ENCODE results near the gene VEGFA. TPM values are rescaled to one million over a fixed set of nuclear protein-coding genes. Genes with fewer than 3 reads are reported as not detected.

The VEGFA gene
- total and polyA plus RNA-seq, 2 of the 8 experiments (the other 6 are each of a cell fraction or from before 2014, with no cell fraction given) = 42.2 to 58.5 TPM

- ChIA-PET POLR2A (ENCODE audit: partially characterized antibody) (interaction anchor here (0.9 to 1.4 kb wide), 2 partner anchors 38 to 49 kb away, joined by 3 read pairs; no protein-coding TSS in a partner anchor), CTCF (ENCODE audit: partially characterized antibody) (interaction anchor here (0.8 to 4.8 kb wide), 11 partner anchors 8 to 242 kb away, joined by 3 to 28 read pairs (median 4); no protein-coding TSS in a partner anchor)
- H2AK5ac ChIP-seq (ENCODE audit: low read depth, low read length) = no peak overlapping the region
- no peak overlapping the region for H2BK15ac ChIP-seq (ENCODE audit: low read length)
- no peak overlapping the region for H4K8ac ChIP-seq (ENCODE audit: extremely low read depth, insufficient read depth, low read length)
- no peak overlapping the region for H3K23ac ChIP-seq (ENCODE audit: insufficient read length)
- H3K9me3 ChIP-seq (ENCODE audit: insufficient read depth in 2 of 2, low read depth in 1 of 2, low read length in 1 of 2) = no peaks in the 10 kb centered on the region
- H3K4me3 ChIP-seq (ENCODE audit: extremely low read depth in 1 of 4, insufficient read depth in 2 of 4, low read depth in 3 of 4, low read length in 4 of 4) = no peak overlapping the region
- H4K5ac ChIP-seq (ENCODE audit: insufficient read length, low read depth, low read length) = no peak overlapping the region
- no peak overlapping the region for H2BK120ac ChIP-seq (replicated peaks; ENCODE audit: low read depth, low read length)
- no peak overlapping the region for H2AFZ ChIP-seq (ENCODE audit: low read length)
- H3K4ac ChIP-seq (replicated peaks; ENCODE audit: insufficient read length, low read depth, low read length) = no peak overlapping the region
- no peak overlapping the region for H3K27ac ChIP-seq (ENCODE audit: low read depth, low read length)
- no peaks in the 10 kb centered on the region; a peak in 2 of 7 replicates for H3K27me3 ChIP-seq (replicated peaks in 1 of 4; ENCODE audit: control insufficient read depth in 3 of 4, extremely low read depth in 1 of 4, insufficient read depth in 3 of 4, low read length in 3 of 4)
- FAIRE-seq (no peak), DNase-seq (ENCODE audit: low read depth in 1 of 2, low spot score in 2 of 2) (no peak)
- no peak overlapping the region for H2BK5ac ChIP-seq (ENCODE audit: low read depth, low read length)
- H2BK20ac ChIP-seq (ENCODE audit: low read length) = no peak overlapping the region
- H3K79me2 ChIP-seq (ENCODE audit: control insufficient read depth in 1 of 2, insufficient read depth in 2 of 2, low read length in 2 of 2) = no peaks in the 10 kb centered on the region
- no peak overlapping the region for H3K9ac ChIP-seq (replicated peaks in 1 of 4; ENCODE audit: extremely low read depth in 1 of 4, low read depth in 3 of 4, low read length in 3 of 4)
- H4K20me1 ChIP-seq (replicated peaks in 1 of 2; ENCODE audit: control insufficient read depth in 1 of 2, insufficient read depth in 2 of 2, low read length in 2 of 2) = no peaks in the 10 kb centered on the region
- no peaks in the 10 kb centered on the region for H3K36me3 ChIP-seq (ENCODE audit: control insufficient read depth in 2 of 4, insufficient read depth in 4 of 4, low read length in 3 of 4)
- H3K79me1 ChIP-seq (ENCODE audit: low read depth, low read length) = no peaks in the 10 kb centered on the region
- H3K18ac ChIP-seq (ENCODE audit: extremely low read depth, low read length) = no peak overlapping the region
- H3K4me2 ChIP-seq (ENCODE audit: insufficient read depth in 1 of 2, low read depth in 2 of 2, low read length in 2 of 2) = no peak overlapping the region
- H3K4me1 ChIP-seq (replicated peaks in 1 of 4; ENCODE audit: control insufficient read depth in 3 of 4, insufficient read depth in 4 of 4, low read length in 3 of 4) = no peaks in the 10 kb centered on the region; a peak in 1 of 7 replicates
- H3K56ac ChIP-seq (replicated peaks; ENCODE audit: insufficient read length, low read depth, low read length) = no peak overlapping the region
- 76% methylated on average over 5 of the region's 5 CpGs; no CpG with 5 or more reads in 1 of the 2 experiments for WGBS, 2 experiments (ENCODE audit: extremely low coverage in 1 of 2, insufficient coverage in 1 of 2, insufficient read length in 1 of 2, insufficient replicate concordance in 2 of 2, low coverage in 1 of 2, low lambda C conversion rate in 2 of 2, missing lambda C conversion rate in 1 of 2)
- H2BK12ac ChIP-seq (ENCODE audit: low read depth, low read length) = no peak overlapping the region
- no peak overlapping the region for H3K14ac ChIP-seq (ENCODE audit: insufficient read length)
- TF ChIP-seq SIRT6 (IDR thresholded peaks at IDR 0.05; ENCODE audit: low read length) (no peak), JUN (IDR thresholded peaks at IDR 0.05; ENCODE audit: low read depth, low read length) (no peak), POU5F1 (IDR thresholded peaks at IDR 0.05; ENCODE audit: low read depth, low read length) (no peak), RBBP5 (IDR thresholded peaks at IDR 0.05; ENCODE audit: borderline replicate concordance, low read depth, low read length) (no peak), TEAD4 (IDR thresholded peaks at IDR 0.05; ENCODE audit: low read depth, low read length) (no peak), JUND (IDR thresholded peaks at IDR 0.05; ENCODE audit: low read length) (no peak), CBX5 (IDR thresholded peaks at IDR 0.05; ENCODE audit: low read depth, low read length) (no peak), ASH2L (IDR thresholded peaks at IDR 0.05; ENCODE audit: low read length) (no peak), BACH1 (IDR thresholded peaks at IDR 0.05; ENCODE audit: low read length) (no peak), HDAC2 (IDR thresholded peaks at IDR 0.05; ENCODE audit: borderline replicate concordance in 1 of 2, low read depth in 2 of 2, low read length in 2 of 2) (no peak), RXRA (IDR thresholded peaks at IDR 0.05; ENCODE audit: insufficient read depth, low read depth, low read length) (no peak), PHF8 (conservative IDR thresholded peaks at IDR 0.05; ENCODE audit: low read depth, low read length) (no peak)
- no peaks in the 10 kb centered on the region for H3K23me2 ChIP-seq (ENCODE audit: low read depth, low read length)
- H4K91ac ChIP-seq (replicated peaks; ENCODE audit: insufficient read length, low read length) = no peak overlapping the region
These were observed 49.9 kb downstream of the VEGFA start for GRCh38 chr6:43819958-43820357.
